NCI-H524 (cell line): ENCODE results near the gene ARHGEF4.
"Not testable (repeated sequence)": the region's sequence is repeated elsewhere in the genome, so short reads cannot be mapped to it uniquely, and the experiment has no call there.

ENCODE experiments used
- DNase-seq, 2 experiments: peaks; one replicate each; lab custom pipeline; 2025; lab: John Stamatoyannopoulos, UW

Gene ARHGEF4

DNA sequence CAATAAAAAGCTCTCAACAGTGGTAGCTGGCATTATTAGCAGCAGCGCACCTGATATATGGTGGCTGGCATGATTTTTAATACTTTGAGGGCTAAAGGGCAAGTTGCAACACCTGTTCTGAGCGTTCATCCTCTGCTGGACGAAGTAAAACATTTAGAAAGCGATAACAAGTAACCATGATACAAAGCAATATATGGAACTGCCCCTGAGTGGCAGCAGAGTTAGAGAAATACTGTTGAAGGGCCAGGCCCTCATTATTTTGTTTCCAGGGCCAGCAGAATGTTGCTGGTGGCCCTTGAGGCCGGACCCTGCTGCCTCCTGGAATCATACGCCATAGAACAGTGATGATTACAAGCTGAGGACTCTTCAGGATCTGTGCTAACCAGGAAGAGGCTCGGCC is 47.8 kb downstream of the ARHGEF4 start:
- DNase-seq: no peak

DNA sequence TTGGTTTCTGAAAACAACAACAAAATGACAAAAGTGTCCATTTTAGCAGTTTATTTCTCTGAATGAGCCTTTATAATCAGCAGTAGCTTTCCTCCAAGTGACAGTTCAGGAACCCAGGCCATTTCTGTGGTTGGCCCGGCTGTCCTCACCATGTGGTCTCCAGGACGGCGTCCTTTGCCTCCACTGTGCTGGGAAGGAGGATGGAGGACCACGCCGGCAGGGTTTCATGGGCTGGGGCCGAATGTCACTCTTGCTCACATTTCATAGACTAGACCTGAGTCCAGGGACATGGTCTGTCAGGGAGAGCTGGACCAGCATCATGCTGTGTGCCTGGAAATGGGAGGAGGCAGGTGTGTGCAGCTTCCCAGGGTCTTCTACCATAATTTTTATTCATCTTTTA is 50.9 kb downstream of the ARHGEF4 start:
- no peak for DNase-seq

GRCh38 chr2:130890941-130891669 is 54.4 kb downstream of the ARHGEF4 start:
- DNase-seq: no peak

- no peak for DNase-seq
Measured at GRCh38 chr2:130891966-130892365, 55.3 kb downstream of the ARHGEF4 start.

DNA sequence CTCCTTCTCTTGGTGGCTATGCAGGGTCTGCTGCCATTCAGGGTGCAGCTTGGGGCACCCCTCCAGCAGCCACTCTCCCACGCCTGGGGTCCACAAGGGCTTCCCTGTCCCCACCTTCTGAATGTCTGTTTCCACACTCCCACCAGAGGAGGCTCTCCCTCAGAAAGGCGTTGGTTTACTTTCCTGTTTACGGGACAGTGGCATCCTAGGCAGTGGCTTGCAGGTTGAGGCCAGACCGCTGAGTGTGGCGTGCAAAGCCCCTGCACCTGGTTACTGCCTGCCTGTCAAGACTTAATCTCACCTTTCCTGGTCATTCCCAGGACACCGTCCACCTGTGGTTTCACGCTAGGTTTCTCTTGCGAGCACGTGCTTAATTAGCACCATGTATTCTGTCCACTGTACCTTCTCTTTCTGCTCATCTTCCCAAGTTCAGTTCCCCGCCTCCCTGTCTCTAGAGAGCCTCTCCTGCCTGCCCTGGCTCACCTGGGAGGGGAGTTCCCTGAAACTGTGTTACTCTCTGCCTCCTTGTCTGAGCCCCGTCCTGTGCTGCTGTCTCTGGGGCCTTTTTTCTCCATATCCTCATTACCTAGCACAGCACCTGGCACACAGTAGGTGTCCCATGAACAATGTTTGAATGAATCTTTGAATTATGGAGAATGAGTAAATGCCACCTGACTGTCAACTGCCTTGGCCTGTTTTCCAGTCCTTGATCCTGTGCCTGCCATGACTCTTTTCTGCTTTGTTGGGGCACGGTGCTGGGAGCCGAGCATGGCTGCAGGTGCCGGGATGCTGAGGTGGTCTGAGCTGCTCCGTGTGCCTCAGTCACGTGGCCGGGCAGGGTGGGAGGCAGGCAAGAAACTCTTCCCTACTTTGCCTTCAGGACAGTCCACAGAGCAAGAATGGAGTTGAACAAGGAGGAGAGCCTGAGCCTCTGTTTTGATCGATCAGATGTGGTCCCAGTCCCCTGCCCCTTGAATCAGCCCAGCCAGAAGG is 56.4 kb downstream of the ARHGEF4 start:
- DNase-seq: no peak

DNA sequence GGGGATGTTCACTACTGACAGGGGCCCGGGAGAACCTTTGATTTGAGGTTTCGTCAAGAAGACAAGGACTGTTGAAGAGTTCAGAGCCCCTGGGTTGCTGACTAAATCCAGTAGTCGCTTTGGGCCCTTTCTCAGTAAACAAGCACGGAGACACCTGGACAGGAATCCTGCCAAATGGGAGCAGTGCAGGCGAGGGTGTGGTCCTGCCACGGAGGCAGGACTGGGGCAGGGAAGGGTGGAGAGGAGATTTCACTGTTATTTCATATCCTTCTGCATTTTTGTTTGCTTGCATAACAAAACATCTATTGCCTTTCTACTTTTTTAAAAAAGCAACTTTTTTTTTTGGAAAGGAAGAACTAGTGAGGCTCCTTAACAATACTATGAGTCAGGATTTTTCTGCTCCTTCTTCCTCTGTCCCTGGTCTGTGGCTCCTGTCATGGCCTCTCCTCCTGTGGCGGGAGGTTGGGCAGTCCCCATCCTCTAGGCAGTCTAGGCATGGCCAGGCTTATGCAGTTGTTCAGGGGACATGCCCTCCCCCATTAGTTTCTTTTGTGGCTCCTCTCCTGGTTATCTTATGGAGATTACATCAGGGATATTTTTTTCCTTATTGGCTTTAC is 57.7 kb downstream of the ARHGEF4 start:
- no peak for DNase-seq

- no peak for DNase-seq
Measured at GRCh38 chr2:130896813-130897212, 60.1 kb downstream of the ARHGEF4 start.

GRCh38 chr2:130898553-130898952 is 61.8 kb downstream of the ARHGEF4 start:
- DNase-seq: no peak

- DNase-seq: no peak
Measured at GRCh38 chr2:130899306-130899705, 62.6 kb downstream of the ARHGEF4 start.

- DNase-seq: no peak
Measured at GRCh38 chr2:130901061-130901460, 64.3 kb downstream of the ARHGEF4 start.

DNA sequence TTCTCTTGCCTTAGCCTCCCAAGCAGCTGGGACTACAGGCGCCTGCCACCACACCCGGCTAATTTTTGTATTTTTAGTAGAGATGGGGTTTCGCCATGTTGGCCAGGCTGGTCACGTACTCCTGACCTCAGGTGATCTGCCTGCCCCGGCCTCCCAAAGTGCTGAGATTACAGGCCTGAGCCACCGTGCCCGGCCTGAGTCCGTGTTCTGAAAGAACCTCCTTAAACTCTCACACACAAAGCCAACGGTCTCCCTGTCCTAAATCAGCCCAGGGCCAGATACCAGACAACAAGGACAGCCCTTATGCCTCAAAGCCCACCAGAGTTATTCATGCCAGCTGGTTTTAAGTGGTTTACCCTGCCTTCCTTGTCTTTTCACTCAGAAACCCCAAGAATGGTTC is 64.9 kb downstream of the ARHGEF4 start:
- DNase-seq: not testable (repeated sequence)

DNA sequence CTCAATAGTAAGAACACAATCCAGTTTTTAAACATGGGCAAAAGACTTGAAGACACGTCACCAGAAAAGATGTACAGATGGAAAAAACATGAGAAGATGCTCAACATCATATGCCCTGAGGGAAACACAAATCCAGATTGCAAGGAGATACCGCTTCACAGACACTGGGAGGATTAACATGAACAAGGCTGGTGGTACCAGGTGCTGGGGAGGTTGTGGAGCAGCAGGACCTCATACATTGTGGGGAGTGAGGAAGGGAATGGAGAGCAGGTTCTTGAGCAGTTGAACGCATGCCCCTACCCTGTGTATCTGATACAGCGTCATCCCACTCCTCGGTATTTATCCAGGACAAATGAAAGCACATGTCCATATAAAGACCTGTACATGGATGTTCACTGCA is 72.1 kb downstream of the ARHGEF4 start:
- no peak for DNase-seq

DNA sequence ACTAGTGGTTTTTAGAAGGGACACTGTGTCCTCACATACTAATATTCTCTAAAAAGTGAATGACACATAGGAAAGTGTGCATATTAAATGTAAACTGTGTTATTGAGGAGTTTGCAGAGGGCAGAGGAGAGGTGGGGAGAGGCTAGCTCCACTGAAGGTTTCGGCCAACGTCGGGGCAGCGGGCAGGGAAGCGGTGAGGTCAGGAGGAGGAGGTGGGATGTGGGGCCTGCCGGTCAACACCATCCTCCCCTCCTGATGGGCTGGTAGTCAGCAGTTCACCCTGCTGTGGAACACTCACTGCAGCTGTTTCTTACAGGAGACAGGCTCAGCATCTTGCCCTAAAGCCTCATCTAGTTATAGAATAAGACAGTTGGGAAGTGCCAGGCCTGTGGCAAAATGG is 74.2 kb downstream of the ARHGEF4 start:
- DNase-seq: no peak

GRCh38 chr2:130911482-130911881 is 74.8 kb downstream of the ARHGEF4 start:
- DNase-seq: no peak

GRCh38 chr2:130911996-130912395 is 75.3 kb downstream of the ARHGEF4 start:
- no peak for DNase-seq

DNA sequence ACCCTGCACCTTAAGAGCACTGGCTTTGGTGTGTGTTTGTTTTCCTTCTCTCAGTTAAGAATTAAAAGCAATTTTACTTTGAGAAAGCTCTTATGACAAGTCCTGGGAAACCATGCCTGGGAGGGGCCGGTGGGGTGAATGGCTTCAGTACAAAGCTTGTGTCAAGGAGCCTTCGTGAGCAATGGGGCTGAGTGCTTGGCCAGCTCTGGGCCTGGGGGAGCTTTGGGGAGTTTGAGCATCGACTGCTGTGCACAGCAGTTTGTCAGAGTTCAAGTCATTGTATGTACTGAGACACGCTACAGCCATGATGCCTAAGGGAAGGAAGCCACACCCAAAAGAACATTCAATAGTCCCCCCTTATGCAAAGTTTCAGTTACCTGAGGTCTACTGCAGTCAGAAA is 75.8 kb downstream of the ARHGEF4 start:
- DNase-seq: no peak

GRCh38 chr2:130913891-130914290 is 77.2 kb downstream of the ARHGEF4 start:
- no peak for DNase-seq

GRCh38 chr2:130915149-130915548 is 78.4 kb downstream of the ARHGEF4 start:
- DNase-seq: no peak

- no peak for DNase-seq
Measured at GRCh38 chr2:130915595-130916437, 79.1 kb downstream of the ARHGEF4 start.

- no peak for DNase-seq
Measured at GRCh38 chr2:130916438-130916705, 79.7 kb downstream of the ARHGEF4 start.

- no peak for DNase-seq
Measured at GRCh38 chr2:130917006-130917688, 80.4 kb downstream of the ARHGEF4 start.
